NCI-H2196 treated with DMSO at 0.1 percent for 48 hours (cell line): Measurements from ENCODE around the gene NPR3.

Experiments
- DNase-seq: peaks from one replicate; lab custom pipeline; 2025; ENCODE audit not compliant: unreplicated experiment; lab: John Stamatoyannopoulos, UW

The NPR3 gene

GRCh38 chr5:32710550-32711361 is at the start of gene NPR3:
Gene NPR3, plus strand, starts transcription at chr5:32711321. Its CDS starts 456 bp downstream, at chr5:32711777.
- no peak for DNase-seq

- no peak for DNase-seq
Observed at GRCh38 chr5:32664523-32664922, 46.6 kb upstream of the NPR3 start.

DNA sequence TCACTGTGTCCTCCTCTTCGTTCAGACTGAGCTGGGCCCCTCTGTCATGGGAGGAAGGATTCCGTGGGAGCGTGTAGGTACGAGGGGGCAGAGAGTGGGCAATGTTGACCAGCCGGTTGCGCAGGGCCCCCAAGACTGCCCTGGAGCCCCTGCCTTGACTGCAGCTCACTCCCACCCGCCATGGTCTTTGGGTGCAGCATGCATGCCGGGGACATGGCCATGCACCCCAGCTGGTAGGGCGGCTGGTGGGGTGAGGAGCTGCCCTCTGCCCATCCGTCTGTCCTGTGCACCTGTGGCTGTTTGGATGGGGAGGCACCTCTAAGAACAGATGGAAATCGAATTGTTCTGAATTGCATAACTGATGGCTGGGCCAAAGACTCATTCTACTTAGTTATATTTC is 42.6 kb upstream of the NPR3 start:
- no peak for DNase-seq

DNA sequence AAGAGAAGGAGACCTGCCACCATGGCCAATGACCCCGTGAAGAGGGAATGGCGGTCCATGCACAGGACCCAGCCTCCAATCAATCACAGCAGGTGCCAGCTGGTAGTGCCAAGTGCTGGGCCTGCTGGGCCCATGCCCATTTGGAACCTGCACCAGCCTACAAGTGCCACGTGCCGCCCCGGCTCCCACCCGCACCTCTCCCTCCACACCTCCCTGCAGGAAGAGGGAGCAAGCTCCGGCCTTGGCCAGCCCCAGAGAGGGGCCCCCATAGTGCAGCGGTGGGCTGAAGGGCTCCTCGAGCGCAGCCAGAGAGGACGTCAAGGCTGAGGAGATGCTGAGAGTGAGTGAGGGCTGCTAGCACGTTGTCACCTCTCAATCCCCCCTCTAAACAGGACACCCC is 37.8 kb upstream of the NPR3 start:
- no peak for DNase-seq

- DNase-seq: no peak
Observed at GRCh38 chr5:32677023-32677422, 34.1 kb upstream of the NPR3 start.

DNA sequence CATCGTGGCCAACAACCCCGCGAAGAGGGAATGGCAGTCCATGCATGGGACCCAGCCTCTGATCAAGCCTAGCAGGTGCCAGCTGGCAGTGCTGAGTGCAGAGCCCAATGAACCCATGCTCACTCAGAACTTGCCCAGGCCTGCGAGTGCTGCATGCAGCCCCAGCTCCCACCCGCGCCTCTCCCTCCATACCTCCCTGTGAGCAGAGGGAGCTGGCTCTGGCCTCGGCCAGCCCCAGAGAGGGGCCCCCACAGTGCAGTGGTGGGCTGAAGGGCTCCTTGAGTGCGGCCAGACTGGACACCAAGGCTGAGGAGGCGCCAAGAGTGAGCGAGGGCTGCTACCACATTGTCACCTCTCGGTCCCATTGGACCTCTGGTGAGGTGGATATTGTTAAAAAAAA is 32.6 kb upstream of the NPR3 start:
- DNase-seq: no peak

DNA sequence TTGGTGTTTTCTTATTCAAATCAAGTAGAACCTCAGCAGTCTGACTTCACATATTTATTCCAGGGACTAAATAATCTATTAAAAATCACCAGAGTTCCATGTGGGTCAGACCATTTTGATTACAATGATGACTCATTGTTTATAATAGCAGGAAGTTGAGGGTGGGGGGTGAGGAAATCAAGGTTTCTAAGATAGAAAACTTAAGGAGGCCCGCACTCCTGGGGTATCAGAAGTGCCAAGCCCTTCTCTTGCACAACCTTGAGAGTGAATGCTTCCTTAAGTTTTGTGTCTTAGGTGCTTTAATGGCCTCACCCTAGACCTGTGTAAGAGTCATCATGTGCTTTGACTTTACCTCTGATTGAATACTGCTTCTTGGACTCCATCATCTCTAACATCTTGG is 31.9 kb upstream of the NPR3 start:
- DNase-seq: no peak

- DNase-seq: no peak
Observed at GRCh38 chr5:32680183-32680582, 30.9 kb upstream of the NPR3 start.

DNA sequence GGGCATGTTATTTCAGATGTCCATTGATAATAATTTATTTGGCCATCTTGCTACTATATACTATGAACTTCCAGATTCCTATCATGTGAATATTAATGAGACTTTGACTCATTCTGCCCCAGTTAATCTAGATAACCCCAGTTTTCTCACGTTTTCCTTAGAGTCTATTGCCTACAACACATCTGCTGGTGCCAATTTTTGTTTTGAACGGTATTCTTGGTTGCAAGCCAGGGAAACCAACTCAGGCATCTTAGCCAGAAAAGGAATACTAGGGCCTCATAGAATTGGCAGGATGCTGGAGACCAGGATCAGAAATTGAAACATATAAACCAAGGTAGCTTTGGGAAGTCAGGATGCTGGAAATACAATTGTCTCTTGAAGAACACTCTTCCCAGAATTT is 28.0 kb upstream of the NPR3 start:
- no peak for DNase-seq

GRCh38 chr5:32684260-32684659 is 26.9 kb upstream of the NPR3 start:
- no peak for DNase-seq

- DNase-seq: no peak
Observed at GRCh38 chr5:32686799-32687498, 24.2 kb upstream of the NPR3 start.

DNA sequence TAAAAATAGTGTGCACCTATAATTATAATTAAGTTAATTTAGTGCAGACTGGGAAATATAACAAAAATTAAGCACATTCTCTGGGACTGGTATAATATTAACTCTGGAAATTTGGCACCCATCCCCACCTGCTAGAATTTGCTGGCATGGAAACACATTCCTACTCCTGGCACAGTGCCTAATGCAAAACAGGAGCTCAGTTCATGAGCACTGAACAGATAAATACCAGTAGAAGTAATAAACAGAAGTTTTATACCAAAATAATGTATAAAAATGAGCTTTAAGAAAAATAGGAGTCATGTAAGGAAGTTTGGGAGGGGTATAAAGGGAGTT is 23.7 kb upstream of the NPR3 start:
- DNase-seq: no peak

DNA sequence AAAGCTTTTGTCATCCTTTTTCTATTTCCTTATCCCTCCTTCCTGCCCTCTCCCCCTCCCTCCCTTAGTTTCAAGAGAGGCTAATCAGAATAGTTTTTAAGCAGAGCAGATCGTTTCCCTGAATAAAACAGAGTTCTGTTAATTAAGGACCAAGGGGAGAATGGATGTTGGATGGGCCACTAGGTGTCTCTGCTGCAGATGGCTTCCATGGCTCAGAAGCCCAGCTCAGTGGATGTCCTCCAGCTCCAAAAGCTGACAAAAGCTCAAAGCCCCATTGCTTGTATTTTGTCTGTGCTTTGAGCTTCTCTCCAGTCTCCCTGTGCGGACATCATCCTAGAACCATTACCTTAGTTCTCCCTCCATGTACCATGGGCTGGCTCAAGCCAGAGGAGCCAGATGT is 21.0 kb upstream of the NPR3 start:
- DNase-seq: no peak

GRCh38 chr5:32690666-32691065 is 20.5 kb upstream of the NPR3 start:
- DNase-seq: no peak

- DNase-seq: no peak
Observed at GRCh38 chr5:32692036-32692746, 18.9 kb upstream of the NPR3 start.

- DNase-seq: no peak
Observed at GRCh38 chr5:32703957-32704356, 7.2 kb upstream of the NPR3 start.

DNA sequence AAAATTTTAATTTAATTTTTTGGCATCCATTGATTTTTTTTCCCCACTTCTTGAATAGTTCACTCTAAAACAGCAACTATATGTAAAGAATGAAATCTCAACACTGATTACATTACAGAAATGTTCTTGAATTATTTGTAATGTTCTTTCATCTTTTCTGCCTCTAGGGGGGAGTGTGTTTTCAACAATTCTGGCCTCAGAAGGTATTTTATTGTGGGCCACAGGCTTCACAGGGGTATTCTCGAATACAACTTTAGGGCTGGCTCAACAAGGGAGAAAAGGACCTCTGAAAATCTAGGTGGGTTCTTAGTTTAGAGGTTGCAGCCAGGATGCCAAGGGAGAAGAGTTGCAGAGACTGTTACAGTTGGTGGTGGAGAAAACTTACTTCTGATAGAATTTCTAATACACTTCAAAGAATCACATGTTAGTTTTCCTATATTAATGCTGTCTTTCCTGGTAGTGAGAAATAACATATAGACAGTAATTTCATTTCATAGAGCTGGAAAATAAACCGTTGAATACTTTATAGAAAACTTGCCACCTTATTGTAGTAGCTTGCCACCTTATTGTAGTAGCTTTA is 3.6 kb upstream of the NPR3 start:
- peak; percentile 6 for DNase-seq

GRCh38 chr5:32708949-32709348 is 2.2 kb upstream of the NPR3 start:
- DNase-seq: no peak

DNA sequence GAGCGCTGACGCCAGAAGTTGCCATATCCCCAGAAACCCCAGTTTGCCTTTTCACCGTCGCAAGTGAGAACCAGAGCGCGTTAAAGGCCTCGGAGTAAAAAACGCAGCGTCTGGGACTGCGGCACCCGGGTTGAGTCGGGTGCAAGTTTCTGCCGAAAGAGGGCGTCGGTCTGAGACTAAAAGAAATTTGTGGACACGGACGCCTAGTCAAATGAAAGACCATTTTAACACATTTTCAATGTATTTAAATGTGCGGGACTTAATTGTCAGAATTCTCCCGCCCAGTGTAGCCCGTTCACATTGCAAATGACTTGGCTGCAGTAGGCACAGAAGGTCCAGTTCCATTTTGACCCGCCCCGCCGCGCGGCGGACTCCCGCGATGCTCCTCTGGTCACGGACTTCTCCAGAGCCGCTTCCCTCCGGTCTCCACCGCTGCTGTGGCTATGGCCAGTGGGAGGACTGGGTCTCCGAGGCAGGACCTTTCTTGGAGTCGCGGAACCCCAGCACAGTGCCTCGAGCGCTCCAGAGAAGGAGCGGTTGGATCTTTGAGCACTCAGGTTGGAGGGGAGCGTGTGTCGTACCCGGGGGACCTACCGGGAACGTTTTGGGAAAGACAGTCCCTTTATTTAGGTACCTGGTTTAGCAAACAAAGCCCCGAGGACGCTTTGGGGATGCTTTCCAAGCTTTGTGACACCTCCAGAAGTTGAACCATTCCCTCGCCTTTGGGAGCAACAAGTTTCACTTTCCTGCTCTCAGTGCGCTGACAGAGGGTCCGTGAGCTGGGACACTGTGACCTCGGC is 1.2 kb upstream of the NPR3 start:
- no peak for DNase-seq

DNA sequence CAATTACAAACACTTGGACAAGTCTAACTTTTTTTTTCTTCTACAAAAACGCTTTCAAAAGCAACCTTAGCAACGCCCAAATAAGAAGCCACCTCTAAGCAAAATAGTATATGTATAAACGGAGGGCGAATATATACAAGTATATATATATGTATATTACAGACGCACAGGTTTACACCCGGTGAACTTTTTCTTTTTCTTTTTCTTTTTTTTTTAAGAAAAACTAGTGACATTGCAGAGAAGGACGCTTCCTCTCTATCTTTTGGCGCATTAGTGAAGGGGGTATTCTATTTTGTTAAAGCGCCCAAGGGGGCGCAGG is 200 bp downstream of the NPR3 start:
- no peak for DNase-seq
